HCEC 1CT (cell line): ENCODE measurements around the gene CNFN.

Source experiments
- DNase-seq: peaks from one replicate; pipeline ENCODE4 v3.0.0-alpha.2; 2017

Gene CNFN

DNA sequence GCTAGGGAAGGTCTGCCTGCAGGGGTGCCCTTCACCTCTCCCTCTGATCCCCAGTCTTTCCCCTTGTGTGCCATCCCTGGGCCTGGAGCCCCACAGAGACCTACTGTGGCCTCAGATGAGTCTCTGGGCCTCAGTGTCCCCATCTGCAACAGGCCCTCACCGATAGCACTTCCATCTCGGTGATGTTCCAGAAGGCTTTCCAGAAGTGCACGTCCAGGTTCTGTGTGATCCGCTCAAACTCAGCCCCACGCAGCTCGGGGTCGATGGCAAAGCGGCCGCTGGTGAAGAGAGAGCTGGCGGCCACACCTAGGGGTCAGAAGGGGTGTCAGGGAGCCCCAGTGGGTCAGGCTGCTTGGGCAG is 17.7 kb upstream of the CNFN start:
- DNase-seq, result no peak

DNA sequence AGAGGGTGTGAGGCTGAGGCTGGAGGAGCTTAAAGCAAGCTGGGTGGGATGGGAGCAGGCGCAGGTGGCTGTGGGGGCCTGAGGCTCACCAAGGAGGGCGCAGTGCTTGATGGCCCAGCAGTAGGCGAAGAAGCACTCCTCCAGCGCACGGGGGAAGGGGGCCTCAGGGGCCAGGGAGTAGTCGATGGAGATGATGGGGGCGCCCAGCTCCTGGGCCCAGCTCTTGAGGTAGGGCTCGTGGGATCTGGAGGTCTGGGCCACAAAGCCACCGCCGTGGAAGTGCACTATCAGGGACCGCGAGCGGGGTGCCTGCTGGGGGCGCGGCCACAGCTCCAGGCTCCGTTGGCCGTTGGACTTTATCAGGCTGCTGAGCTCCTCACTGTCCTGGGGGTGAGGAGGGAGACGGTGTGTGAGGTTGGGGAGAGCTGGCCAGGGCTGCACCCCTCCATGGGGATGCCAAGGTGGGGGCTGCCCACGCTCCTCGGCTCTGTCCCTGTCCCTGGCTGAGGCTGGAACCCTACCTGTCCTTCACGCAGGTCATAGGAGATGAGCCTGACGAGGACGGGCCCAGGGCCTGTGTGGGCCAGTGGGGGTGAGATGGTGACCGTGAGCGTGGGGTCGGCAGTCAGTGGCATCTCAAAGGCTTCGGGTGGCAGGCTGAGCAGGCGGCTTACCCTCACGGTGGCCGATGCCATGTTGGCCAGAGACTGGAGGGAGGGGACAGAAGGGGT is 17.2 kb upstream of the CNFN start:
- no peak for DNase-seq

DNA sequence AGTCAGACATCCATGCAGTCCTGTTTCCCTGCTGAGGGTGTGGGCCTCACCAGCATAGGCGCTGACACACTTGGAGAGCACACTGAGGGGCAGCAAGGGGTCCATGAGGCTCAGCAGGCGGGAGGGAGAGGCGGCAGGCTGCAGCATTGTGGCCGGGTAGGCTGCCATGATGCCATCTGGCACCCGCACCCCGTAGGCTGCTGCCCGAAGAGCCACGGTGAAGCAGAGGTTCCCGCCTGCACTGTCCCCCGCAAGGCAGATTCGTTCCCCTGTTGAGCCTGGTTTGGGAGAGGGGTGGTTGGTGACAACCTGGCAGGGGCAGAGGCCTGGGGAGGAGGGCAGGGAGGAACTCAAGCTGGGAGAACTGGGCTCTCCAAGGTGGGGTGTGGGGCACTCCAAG is 16.0 kb upstream of the CNFN start:
- DNase-seq, result no peak

DNA sequence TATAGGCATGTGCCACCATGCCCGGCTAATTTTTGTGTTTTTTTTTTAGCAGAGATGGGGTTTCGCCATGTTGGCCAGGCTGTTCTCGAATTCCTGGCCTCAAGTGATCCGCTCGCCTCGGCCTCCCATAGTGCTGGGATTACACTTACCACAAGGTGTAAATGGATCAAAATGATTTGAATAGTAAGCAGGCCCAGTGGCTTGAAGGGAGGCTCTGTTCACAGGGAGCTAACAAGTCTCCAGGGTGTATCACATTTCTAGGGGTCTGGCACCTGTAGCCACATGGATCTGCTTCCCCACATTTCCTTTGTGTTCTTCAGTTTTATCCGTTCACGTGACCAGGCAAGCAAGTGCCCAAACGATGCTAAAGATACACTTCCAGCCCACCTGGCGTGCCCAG is 13.5 kb upstream of the CNFN start:
- DNase-seq, result no peak

DNA sequence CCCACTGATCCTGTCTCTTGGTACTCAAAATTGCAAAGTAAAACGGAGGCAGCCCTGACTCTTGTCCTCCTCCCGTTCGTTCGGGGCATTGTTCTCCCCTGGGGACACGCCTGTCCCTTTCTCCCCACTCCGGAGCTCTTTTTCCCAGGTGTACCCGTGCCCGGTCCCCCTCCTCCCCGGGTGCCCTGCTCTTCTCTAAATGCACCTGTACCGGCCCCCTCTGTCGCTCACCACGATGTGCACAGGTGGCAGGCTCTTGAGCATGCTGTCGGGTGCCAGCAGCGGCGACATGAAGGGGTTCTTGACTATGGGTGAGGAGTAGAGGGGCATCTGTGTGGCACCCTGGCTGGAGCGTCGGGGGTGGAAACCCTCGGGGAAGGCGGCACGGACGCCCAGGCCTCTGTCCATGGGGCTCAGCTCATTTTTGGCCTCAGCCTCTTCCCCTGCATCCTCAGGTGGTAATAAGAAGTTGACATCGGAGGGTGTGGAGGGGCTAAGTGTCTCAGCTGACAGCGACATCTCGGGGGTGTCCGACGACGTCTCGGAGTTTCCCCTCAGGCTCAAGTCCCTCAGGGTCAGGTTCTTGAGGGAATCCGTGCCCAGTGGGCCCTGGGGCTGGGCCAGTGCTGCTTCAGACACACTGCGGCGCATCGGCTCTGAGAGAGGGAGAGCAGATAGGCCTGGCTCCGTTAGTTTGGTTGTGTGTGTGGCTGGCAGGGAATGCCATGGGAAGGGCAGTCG is 12.4 kb upstream of the CNFN start:
- no peak for DNase-seq

DNA sequence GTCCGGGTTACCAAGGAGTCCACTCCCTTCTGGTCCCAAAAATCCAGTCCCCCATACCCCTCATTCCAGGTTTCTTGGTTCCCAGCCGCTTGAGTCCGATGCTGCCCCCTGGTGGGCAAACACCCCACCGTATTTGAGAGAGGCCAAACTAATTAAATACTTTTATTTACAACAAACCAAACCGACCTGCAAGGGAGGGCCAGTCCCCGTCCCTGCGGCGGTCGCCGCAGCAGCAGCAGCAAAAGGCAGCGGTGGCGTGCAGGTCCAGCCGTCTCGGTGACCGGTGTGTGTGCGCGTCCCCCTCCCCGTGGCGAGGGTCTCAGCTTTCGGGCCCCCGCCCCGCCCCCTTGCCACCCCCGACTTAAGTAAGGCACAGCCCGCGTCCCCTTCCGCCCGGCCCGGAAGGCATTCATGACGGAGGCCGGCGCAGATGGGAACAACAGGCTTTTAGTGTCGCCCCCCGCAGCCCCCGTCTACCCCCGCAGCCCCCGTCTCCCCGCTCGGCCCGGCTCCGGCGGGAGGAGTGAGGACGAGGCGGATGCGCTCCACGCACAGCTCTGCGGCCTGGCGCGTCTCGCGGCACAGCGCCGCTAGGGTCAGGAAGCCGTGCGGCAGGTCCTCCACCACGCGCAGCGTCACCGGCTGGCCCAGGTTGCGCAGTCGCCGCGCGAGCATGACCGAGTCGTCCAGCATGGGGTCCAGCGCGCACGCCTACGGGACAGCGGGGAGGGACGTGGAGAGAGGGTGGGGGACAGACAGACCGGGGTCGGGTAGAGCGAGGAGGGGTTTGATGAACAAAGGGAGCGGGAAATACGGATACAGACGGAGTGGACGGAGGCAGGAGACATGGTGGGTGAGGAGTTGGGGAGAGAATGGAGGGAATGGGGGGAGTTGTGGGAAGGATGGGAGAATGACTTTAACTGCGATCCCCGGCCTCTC is 11.5 kb upstream of the CNFN start:
- peak; percentile 57 for DNase-seq

DNA sequence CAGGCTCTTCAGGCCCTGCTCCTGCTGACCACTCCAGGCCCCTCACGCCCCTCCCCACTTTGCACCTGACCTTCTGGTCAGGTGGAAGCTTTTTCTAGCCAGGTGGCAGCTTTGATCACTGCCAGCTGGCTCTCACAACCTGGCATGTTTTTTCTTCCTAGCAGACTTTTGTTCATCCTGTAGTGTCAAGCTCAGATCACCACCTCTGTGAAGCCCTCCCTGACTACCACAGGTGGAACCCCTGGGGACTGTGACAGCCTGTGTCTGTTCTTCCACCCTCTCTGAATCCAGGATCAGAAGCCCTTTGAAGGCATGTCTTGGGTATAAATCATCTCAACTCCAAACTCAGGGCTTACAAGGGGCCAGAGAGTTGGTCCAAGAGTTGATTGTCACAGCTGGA is 10.3 kb upstream of the CNFN start:
- no peak for DNase-seq

DNA sequence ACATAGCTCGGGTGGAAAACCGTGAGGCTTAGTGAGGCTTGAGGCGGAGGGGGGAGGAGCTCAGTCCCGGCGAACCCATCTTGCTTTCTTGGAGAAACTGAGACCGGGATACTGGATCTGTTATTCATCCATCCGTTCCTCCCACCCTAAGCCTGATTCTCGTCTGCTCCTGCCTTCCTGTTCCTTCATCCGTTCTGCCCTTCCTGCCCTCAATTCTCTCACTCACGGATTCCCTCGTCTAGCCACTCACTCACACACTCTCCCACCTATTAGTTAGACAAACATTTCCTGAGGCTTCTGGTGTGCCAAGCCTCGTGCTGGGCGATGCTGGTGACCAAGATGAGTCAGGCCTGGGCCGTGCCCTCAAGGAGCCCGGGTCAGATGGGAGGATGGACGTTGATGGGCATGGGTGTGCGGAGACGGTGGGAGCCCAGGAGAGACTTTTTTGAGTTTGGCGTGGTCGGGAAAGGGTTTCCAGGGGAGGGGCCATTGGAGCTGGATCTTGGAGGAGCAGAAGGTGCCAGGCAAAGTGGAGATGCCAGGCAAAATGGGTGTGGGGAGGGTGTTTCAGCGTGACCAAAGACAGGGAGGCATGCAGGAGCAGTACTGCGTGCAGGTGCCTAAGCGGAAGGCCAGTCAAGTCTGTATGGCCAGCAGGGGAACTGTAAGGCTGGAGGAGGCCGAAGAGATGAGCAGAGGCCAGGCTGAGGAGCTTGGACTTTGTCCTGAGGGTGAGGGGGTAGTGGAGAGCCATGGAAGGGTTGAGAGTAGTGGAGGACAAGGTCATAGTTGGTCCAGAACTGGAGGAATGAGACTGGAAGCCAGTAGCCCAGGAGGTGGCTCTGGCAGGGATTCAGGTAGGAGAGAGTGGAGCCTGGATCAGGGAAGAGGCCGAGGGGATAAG is 7.4 kb upstream of the CNFN start:
- no peak for DNase-seq

DNA sequence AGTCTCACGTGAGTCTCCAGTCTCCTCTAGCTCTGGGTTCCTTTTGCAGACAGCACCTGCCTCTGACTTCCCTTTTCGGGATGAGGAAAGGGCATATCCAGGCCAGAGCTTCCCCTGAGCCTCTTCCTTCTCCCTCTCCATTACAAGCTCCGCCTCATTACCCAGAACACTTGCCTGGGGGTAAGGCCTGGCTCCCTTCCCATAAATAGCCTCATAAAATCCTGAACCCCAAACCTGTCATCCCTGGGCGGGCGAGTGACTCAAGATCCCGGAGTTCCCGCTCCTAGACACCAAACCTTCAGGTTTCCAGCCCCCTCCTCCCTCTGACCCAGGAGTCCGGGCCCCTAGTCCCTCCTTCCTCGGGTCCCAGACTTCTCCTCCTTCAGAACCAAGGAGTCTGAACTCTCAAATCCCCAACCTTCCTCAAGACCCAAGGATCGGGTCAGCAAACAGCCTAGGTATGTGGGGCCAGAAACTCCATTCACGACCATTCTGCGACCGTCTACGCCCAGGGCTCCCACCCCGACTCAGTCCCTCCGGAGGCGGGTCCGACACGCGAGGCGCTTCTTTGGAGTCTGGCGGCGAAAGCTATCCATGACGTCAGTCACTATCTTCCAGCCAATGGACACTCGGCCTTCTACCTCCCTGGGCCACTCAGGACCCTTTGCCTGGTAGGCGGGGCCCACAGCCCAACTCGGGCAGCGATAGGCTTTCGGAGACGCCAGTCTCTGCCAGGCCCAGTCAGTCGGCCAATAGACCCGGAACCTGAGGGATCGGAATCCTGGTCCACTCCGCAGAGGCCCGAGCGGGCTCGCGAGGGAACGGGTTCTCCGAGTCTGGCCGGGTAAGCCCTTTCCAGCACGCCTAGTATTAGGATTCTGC is 6.5 kb upstream of the CNFN start:
- peak; percentile 97 for DNase-seq

DNA sequence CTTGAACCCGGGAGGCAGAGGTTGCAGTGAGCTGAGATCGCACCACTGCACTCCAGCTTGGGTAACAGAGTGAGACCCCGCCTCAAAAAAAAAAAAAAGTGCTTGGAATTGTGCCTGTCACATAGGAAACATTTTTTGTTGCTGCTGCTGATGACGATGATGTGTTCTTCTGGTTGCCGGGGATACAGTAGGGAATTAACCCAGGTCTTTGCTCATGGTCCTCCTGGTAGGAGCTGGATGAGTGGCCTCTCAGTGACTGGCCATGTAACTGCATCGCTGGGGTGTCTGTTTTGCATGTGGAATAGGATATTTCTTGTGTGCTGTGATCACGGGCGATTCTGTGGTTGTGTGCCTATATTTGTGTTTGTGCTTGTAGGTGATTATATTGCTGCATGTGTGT is 4.7 kb upstream of the CNFN start:
- no peak for DNase-seq

DNA sequence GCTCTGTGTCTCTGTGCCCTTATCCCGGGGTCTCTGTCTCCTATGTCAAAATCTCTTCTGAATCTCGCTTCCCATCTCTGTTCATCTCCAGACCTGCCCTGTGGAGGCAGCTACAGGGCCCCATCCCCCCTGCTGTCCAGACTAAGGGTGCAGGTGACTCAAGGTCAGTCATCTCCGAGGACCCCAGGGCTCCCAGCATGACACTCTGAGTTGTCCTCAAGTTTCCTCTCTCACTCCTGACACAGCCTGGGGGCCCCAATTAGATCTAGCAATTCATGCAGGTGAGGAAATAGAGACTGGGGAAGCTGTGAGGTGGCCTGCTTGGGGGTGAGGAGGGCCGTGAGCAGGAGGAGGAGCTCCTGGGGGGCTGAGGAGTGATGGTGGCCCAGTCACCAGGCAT is 2.1 kb upstream of the CNFN start:
- no peak for DNase-seq

DNA sequence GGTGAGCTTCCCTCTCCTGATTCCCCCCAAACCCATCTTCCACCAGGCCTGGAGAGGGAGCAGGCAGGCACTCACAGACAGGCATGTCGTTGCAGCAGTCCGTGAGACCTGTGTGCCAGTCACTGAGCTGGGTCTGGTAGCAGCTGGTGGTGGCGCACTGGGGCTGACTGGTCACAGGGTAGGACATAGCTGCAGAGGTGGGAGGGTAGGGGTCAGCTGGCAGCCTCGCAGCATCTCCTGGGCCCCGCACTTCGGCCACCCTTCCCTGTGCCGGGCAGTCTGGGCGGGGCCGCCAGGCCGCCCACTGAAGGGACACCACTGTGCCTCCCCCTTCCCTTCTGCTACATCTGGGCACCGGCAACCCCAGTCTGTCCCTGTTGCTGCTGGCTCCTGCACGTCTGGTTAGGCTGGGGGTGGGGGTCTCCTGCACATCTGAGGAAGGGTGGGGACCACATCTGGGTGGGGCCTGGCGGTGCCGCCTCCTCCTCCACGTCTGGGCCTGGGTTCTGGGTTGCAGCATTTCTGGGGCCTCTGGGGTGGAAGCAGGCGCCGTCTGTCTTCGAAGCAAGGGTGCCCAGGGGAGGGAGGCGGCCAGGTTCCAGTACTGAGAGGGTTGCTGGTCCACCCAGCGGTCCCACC is 1.1 kb downstream of the CNFN start:
- DNase-seq, result no peak

DNA sequence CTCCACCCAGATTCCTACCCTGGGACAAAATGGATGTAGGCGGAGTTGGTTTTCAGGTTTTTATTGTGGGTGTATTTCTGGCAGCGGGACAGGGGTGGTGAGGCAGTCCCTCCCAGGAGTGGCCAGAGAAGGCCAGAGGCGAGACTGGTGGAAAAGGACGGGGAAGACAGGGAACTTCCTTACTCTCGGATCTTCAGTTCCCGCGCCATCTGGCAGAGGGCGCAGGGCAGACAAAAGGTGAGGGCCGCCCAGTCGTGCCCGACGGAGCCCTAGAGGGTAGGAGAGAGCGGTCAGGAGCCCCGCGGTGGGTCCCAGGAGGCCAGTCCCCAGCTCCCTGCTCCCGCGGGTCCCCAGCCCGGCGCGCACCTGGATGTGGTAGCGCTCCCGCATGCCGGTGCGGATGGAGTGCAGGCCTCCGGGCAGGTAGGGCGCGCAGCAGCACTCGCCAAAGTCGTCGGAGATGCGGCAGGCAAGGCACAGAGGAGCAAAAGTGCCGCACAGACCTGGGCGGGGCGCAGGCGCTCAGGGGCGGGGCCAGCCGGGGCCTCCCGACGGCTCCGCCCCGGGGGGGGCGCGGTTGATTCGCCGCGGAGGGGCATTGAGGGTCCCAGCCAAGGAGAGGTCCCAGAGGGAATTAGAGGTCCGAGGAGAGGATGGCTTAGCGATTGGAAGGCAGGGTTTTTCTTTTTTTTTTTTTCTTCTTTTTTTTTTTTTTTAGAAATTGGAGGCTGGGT is 3.0 kb downstream of the CNFN start:
- peak; percentile 37 for DNase-seq

DNA sequence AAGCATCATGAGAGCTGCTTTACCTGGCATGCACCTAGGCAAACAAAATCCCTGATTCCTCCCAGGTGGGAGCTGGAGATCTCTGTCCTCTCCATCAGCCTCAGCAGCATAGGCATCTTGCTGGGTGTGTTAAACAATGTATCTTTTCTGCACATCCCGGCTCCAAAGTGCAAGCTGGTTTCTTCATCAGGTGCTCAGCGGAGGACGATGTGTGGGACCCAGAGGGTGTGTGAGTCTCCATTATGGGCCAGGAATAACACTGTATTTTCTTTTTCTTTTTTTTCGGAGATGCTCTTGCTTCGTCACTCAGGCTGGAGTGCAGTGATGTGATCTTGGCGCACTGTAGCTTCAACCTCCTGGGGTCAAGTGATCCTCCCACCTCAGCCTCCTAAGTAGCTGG is 9.9 kb downstream of the CNFN start:
- no peak for DNase-seq

DNA sequence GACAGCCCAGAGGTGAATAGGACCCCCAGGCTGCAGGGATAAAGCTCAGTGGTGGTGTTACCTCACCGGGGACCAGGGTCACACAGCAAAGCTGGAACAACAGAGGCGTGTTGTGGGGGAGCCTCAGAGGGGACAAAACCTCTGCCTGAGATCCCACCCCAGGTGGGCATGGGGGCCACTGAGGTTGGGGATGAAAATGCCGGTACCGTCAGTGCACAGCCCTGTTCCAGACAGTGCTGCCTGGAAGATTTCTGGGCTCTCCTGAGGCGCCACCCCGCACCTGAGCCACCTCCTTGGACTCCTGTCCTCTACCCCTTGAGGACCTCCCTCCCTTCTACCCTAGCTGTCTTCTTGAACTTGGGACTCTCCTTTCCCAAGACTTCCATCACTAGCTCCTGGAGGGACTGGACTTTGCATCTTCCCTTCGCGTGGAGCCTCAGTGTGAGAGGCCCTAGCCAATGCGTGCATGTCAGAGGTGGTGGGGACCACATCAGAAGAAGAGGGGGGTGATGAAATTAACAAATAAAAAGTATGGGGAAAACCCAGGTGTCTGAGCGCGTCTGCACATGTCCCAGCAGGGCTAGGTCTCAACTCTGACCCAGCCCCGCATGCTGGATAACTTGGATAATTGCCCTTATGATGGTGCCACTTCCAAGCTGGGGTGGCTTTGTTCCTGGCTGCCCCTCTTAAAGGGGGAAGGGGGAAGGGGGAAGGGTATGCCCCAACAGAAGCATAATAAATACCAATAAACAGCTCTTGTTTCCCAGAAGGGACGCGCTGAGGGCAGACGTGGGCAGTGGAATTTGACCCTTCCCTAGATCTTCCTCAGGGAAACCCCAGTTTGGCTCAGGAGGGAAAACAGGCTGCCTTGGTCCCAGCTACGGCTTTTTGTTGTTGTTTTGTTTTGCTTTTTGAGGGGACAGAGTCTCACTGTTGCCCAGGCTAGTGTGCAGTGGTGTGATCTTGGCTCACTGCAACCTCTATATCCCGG is 11.6 kb downstream of the CNFN start:
- no peak for DNase-seq

DNA sequence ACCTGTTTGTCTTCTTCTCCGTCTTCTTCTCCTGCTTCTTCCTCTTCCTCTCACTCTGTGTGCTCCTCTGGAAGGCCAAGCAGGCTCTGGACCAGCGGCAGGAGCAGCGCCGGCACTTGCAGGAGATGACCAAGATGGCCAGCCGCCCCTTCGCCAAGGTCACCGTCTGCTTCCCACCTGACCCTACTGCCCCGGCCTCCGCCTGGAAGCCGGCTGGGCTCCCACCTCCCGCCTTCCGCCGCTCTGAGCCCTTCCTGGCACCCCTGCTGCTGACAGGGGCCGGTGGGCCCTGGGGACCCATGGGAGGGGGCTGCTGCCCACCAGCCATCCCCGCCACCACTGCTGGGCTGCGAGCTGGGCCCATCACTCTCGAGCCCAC is 13.9 kb downstream of the CNFN start:
- DNase-seq, result no peak

DNA sequence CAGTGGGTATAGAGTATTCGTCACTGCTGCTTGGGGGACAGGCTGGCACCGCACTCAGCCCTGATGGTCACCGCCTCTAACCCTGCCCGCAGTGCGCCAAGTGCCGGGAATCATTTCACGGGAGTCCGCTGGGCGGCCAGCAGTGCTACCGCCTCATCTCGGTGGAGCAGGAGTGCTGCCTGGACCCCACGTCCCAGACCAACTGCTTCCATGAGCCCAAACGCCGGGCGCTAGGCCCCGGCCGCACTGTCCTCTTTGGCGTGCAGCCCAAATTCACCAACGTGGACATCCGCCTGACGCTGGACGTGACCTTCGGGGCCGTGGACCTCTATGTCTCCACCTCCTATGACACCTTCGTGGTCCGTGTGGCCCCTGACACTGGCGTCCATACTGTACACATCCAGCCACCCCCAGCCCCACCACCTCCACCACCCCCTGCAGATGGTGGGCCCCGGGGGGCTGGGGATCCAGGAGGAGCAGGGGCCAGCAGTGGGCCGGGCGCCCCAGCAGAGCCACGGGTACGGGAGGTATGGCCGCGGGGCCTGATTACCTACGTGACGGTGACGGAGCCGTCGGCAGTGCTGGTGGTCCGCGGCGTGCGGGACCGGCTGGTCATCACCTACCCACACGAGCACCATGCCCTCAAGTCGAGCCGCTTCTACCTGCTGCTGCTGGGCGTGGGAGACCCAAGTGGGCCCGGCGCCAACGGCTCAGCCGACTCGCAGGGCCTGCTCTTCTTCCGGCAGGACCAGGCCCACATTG is 14.5 kb downstream of the CNFN start:
- DNase-seq, result no peak

DNA sequence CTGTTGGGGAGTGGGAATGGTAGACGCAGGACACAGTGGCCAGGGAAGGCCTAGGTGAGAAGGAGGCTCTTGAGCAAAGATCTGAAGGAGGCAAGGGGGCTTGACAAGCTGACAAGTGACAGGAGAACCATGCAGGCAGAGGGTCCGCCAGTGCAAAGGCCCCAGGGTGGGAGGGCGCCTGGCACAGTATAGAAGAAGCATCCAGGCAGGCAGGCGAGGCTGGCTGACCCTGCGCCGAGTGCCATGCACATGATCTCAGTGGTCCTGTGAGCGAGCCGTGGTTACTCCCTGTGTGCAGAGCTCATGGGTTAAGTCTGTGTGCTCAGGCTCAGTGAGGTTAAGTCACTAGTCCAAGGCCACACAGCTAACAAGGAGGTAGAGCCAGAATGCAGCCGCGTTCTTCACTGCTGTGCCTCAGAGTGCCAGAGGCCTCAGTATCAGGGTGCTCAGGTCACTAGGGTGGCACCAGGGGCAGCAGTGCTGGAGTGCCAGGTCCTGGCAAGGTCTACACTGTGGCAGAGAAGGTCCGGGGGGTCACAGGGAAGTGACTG is 15.2 kb downstream of the CNFN start:
- DNase-seq, result no peak
